Neural progenitor cell (in vitro differentiated cells): ENCODE data around the gene ZNF81. TPM values are rescaled to one million over a fixed set of nuclear protein-coding genes. Genes with fewer than 3 reads are reported as not detected.
A peak's percentile ranks its signal among the peaks of the same experiment; 100 is the strongest.
"Not testable (repeated sequence)": the region's sequence is repeated elsewhere in the genome, so short reads cannot be mapped to it uniquely, and the experiment has no call there.

Experiments
- DNase-seq: peaks from one replicate; pipeline ENCODE4 v3.0.0-alpha.2; 2016; ENCODE audit warnings: low spot score
- H2AFZ ChIP-seq: fragments of 200-600 bp; sonication (generic); replicated peaks from 2 replicates; pipeline ENCODE4 v1.6.1; 2016; ENCODE audit warnings: antibody characterized with exemption
- H3F3A ChIP-seq: fragments of 200-600 bp; sonication (generic); 2 replicates; pipeline ENCODE4 v1.6.1; 2016; ENCODE audit warnings: antibody characterized with exemption, low read depth
- H3K27ac ChIP-seq: fragments of 200-600 bp; sonication (generic); 2 replicates; pipeline ENCODE4 v1.5.1; 2016; ENCODE audit warnings: mild to moderate bottlenecking
- H3K27me3 ChIP-seq: fragments of 200-600 bp; sonication (generic); 2 replicates; pipeline ENCODE4 v1.6.1; 2016; ENCODE audit warnings: mild to moderate bottlenecking, moderate library complexity
- H3K36me3 ChIP-seq: fragments of 200-600 bp; sonication (generic); 2 replicates; pipeline ENCODE4 v1.5.1; 2016
- H3K4me1 ChIP-seq: fragments of 200-600 bp; sonication (generic); 2 replicates; pipeline ENCODE4 v1.6.1; 2016; ENCODE audit warnings: mixed run types
- H3K4me2 ChIP-seq: fragments of 200-600 bp; sonication (generic); 2 replicates; pipeline ENCODE4 v1.6.1; 2016
- H3K4me3 ChIP-seq: fragments of 200-600 bp; sonication (generic); 2 replicates; pipeline ENCODE4 v1.5.1; 2016
- H3K79me2 ChIP-seq: fragments of 200-600 bp; sonication (generic); 2 replicates; pipeline ENCODE4 v1.6.1; 2016; ENCODE audit warnings: low read depth
- H3K9ac ChIP-seq: fragments of 200-600 bp; sonication (generic); 2 replicates; pipeline ENCODE4 v1.6.1; 2016
- H3K9me3 ChIP-seq: fragments of 200-600 bp; sonication (generic); 2 replicates; pipeline ENCODE4 v1.5.1; 2016; ENCODE audit warnings: low read depth
- H4K20me1 ChIP-seq: fragments of 200-600 bp; sonication (generic); 2 replicates; pipeline ENCODE4 v1.6.1; 2016; ENCODE audit warnings: low read depth
- H3K27ac Mint-ChIP-seq: 3 replicates; pipeline ENCODE4 v1.8.0; 2021; ENCODE audit warnings: mixed read lengths
- H3K27me3 Mint-ChIP-seq: 2 replicates; pipeline ENCODE4 v1.8.0; 2022; ENCODE audit warnings: low read depth, mild to moderate bottlenecking, inconsistent platforms, moderate library complexity, mixed read lengths; ENCODE audit not compliant: insufficient read depth
- H3K36me3 Mint-ChIP-seq: 3 replicates; pipeline ENCODE4 v1.8.0; 2021; ENCODE audit warnings: mixed read lengths
- H3K4me1 Mint-ChIP-seq: 3 replicates; pipeline ENCODE4 v1.8.0; 2021; ENCODE audit warnings: mixed read lengths
- H3K4me3 Mint-ChIP-seq: 3 replicates; pipeline ENCODE4 v1.8.0; 2021; ENCODE audit warnings: mild to moderate bottlenecking, moderate library complexity, mixed read lengths
- H3K9me3 Mint-ChIP-seq: 3 replicates; pipeline ENCODE4 v1.8.0; 2020; ENCODE audit warnings: mixed read lengths
- CTCF ChIP-seq: fragments of 200-600 bp; sonication (generic); IDR thresholded peaks from 2 replicates; pipeline ENCODE4 v1.5.1; 2017; ENCODE audit warnings: antibody characterized with exemption, mild to moderate bottlenecking
- EZH2 ChIP-seq: fragments of 200-600 bp; sonication (generic); IDR thresholded peaks from 2 replicates; pipeline ENCODE4 v1.6.1; 2017; ENCODE audit warnings: antibody characterized with exemption, mild to moderate bottlenecking, moderate library complexity
- EZH2phosphoT487 ChIP-seq: fragments of 200-600 bp; sonication (generic); IDR thresholded peaks from 2 replicates; pipeline ENCODE4 v1.6.1; 2017; ENCODE audit warnings: antibody characterized with exemption
- total RNA-seq: library from RNA; depleted of rRNA; stranded (reverse); fragments of >200 nt; gene quantifications from 2 replicates; pipeline ENCODE4 v1.2.3, GENCODE V29; 2015; ENCODE audit warnings: low replicate concordance

The ZNF81 gene
- total RNA-seq, 1 donor from 2014 or later, result 5.1 TPM

GRCh38 chrX:47806415-47807271 lies 30.1 kb upstream of the ZNF81 start:
- H3K4me1 ChIP-seq, H3K79me2 ChIP-seq, H3K9me3 ChIP-seq, H3K9ac ChIP-seq, H3K27me3 Mint-ChIP-seq, H4K20me1 ChIP-seq, H3K36me3 ChIP-seq, H3K4me3 ChIP-seq, H3K36me3 Mint-ChIP-seq, H3K4me3 Mint-ChIP-seq, H3K27ac Mint-ChIP-seq, H3K27me3 ChIP-seq, H2AFZ ChIP-seq: not testable (repeated sequence)
- Histone ChIP-seq H3F3A (peaks cover 12% of the 10 kb centered on the region), H3K27ac (peak overlapping the region; percentile 53), H3K4me2 (peak overlapping the region; percentile 58)
- peak; percentile 25 for TF ChIP-seq CTCF
- H3K4me1 Mint-ChIP-seq, result peaks cover 13% of the 10 kb centered on the region
- H3K9me3 Mint-ChIP-seq, result peaks cover 18% of the 10 kb centered on the region
- DNase-seq, result peak; percentile 53

GRCh38 chrX:47807272-47807538 lies 29.5 kb upstream of the ZNF81 start:
- not testable (repeated sequence) for H3K4me3 Mint-ChIP-seq, H3K36me3 Mint-ChIP-seq
- H3K9me3 Mint-ChIP-seq, result peaks cover 18% of the 10 kb centered on the region

GRCh38 chrX:47807548-47807947 lies 29.2 kb upstream of the ZNF81 start:
- Mint-ChIP-seq H3K27me3 (peaks cover 2% of the 10 kb centered on the region), H3K9me3 (peaks cover 18% of the 10 kb centered on the region), H3K27ac (no peak overlapping the region), H3K4me1 (peaks cover 13% of the 10 kb centered on the region), H3K36me3 (no peaks in the 10 kb centered on the region), H3K4me3 (no peak overlapping the region)
- Histone ChIP-seq H3K36me3 (no peaks in the 10 kb centered on the region), H2AFZ (no peak overlapping the region), H3K9ac (no peak overlapping the region), H3K27me3 (no peaks in the 10 kb centered on the region), H3K79me2 (no peaks in the 10 kb centered on the region), H4K20me1 (no peaks in the 10 kb centered on the region), H3F3A (peaks cover 12% of the 10 kb centered on the region), H3K27ac (no peak overlapping the region), H3K9me3 (peaks cover 4% of the 10 kb centered on the region), H3K4me1 (no peaks in the 10 kb centered on the region), H3K4me2 (no peak overlapping the region), H3K4me3 (no peak overlapping the region)
- TF ChIP-seq EZH2phosphoT487 (no peak), CTCF (no peak), EZH2 (no peak)
- DNase-seq, result peak; percentile 6

More at GRCh38 chrX:47807272-47807538, 29.5 kb upstream of the ZNF81 start:
- H3K27me3 ChIP-seq, H3K36me3 ChIP-seq, H3K27me3 Mint-ChIP-seq, H3K4me3 ChIP-seq, H3K27ac Mint-ChIP-seq, H3K4me2 ChIP-seq, H3K9ac ChIP-seq, H4K20me1 ChIP-seq, H3K9me3 ChIP-seq, H3K79me2 ChIP-seq, H2AFZ ChIP-seq, DNase-seq, H3K4me1 ChIP-seq, H3K27ac ChIP-seq: not testable (repeated sequence)
- H3F3A ChIP-seq, result peaks cover 12% of the 10 kb centered on the region
- peaks cover 13% of the 10 kb centered on the region for H3K4me1 Mint-ChIP-seq

- Mint-ChIP-seq H3K4me1 (peaks cover 5% of the 10 kb centered on the region), H3K36me3 (no peaks in the 10 kb centered on the region), H3K27ac (no peak overlapping the region), H3K27me3 (peaks cover 2% of the 10 kb centered on the region), H3K9me3 (peaks cover 17% of the 10 kb centered on the region), H3K4me3 (no peak overlapping the region)
- Histone ChIP-seq H3K9ac (no peak overlapping the region), H3K27ac (no peak overlapping the region), H3K4me3 (no peak overlapping the region), H3K4me1 (no peaks in the 10 kb centered on the region), H3F3A (peaks cover 12% of the 10 kb centered on the region), H2AFZ (no peak overlapping the region), H3K36me3 (no peaks in the 10 kb centered on the region), H4K20me1 (no peaks in the 10 kb centered on the region), H3K79me2 (no peaks in the 10 kb centered on the region), H3K27me3 (no peaks in the 10 kb centered on the region), H3K9me3 (peaks cover 4% of the 10 kb centered on the region), H3K4me2 (no peak overlapping the region)
- DNase-seq, result no peak
- TF ChIP-seq EZH2 (no peak), EZH2phosphoT487 (no peak), CTCF (no peak)
Observed at GRCh38 chrX:47808904-47809788, 27.6 kb upstream of the ZNF81 start.
